DOHH2 (cell line): ENCODE measurements around the gene SLC8A3.

Experiments
- H3F3A ChIP-seq: fragments of 200-600 bp; sonication (generic), shearing (Covaris generic); 2 replicates; pipeline ENCODE4 v1.6.0; 2016; ENCODE audit warnings: antibody characterized with exemption, mild to moderate bottlenecking; ENCODE audit not compliant: control insufficient read depth, insufficient read depth
- H3K27ac ChIP-seq: fragments of 200-600 bp; sonication (generic); 2 replicates; pipeline ENCODE4 v1.5.1; 2014; ENCODE audit warnings: low read depth, mild to moderate bottlenecking, low read length, moderate library complexity
- H3K27me3 ChIP-seq: fragments of 200-600 bp; sonication (generic); 2 replicates; pipeline ENCODE4 v1.6.1; 2014; ENCODE audit warnings: mild to moderate bottlenecking, low read length, mixed read lengths; ENCODE audit not compliant: control insufficient read depth
- H3K36me3 ChIP-seq: fragments of 200-600 bp; sonication (generic); 2 replicates; pipeline ENCODE4 v1.6.1; 2014; ENCODE audit warnings: mild to moderate bottlenecking, low read length, moderate library complexity, mixed read lengths; ENCODE audit not compliant: control insufficient read depth
- H3K4me1 ChIP-seq: fragments of 200-600 bp; sonication (generic); 2 replicates; pipeline ENCODE4 v1.6.1; 2014; ENCODE audit warnings: mild to moderate bottlenecking, low read length, mixed read lengths; ENCODE audit not compliant: control insufficient read depth
- H3K4me2 ChIP-seq: fragments of 200-600 bp; sonication (generic); 2 replicates; pipeline ENCODE4 v1.6.0; 2014; ENCODE audit warnings: mild to moderate bottlenecking, low read length, moderate library complexity
- H3K4me3 ChIP-seq: fragments of 200-600 bp; sonication (generic); 2 replicates; pipeline ENCODE4 v1.5.1; 2014; ENCODE audit warnings: mild to moderate bottlenecking, low read length, mixed read lengths
- H3K79me2 ChIP-seq: fragments of 200-600 bp; sonication (generic); 2 replicates; pipeline ENCODE4 v1.6.1; 2014; ENCODE audit warnings: mild to moderate bottlenecking, low read length, mixed read lengths; ENCODE audit not compliant: control insufficient read depth
- H3K9me2 ChIP-seq: fragments of 200-600 bp; sonication (generic); replicated peaks from 2 replicates; pipeline ENCODE4 v1.6.1; 2014; ENCODE audit warnings: mild to moderate bottlenecking, low read length, mixed read lengths; ENCODE audit not compliant: control insufficient read depth
- H3K9me3 ChIP-seq: fragments of 200-600 bp; sonication (generic); 2 replicates; pipeline ENCODE4 v1.6.1; 2014; ENCODE audit warnings: antibody characterized with exemption, low read length, mixed read lengths; ENCODE audit not compliant: control insufficient read depth, insufficient read depth
- H4K20me1 ChIP-seq: fragments of 200-600 bp; sonication (generic); 2 replicates; pipeline ENCODE4 v1.6.0; 2014; ENCODE audit warnings: low read depth, mild to moderate bottlenecking, antibody characterized with exemption, low read length, moderate library complexity; ENCODE audit not compliant: control insufficient read depth, insufficient read depth
- CTCF ChIP-seq: fragments of 200-600 bp; sonication (generic); IDR thresholded peaks from one replicate; pipeline ENCODE4 v1.5.1; 2014; ENCODE audit warnings: antibody characterized with exemption, mild to moderate bottlenecking, low read depth, low read length; ENCODE audit not compliant: poor library complexity, severe bottlenecking
- EZH2phosphoT487 ChIP-seq: fragments of 200-600 bp; sonication (generic); IDR thresholded peaks from 2 replicates; pipeline ENCODE4 v1.6.1; 2017; ENCODE audit warnings: borderline replicate concordance, mild to moderate bottlenecking, antibody characterized with exemption, low read length, moderate library complexity, mixed read lengths

The SLC8A3 gene

GRCh38 chr14:70137788-70138187 is 51.0 kb downstream of the SLC8A3 start:
- Histone ChIP-seq H3K4me2 (no peak overlapping the region), H3K9me2 (no peaks in the 10 kb centered on the region), H3K4me1 (no peaks in the 10 kb centered on the region), H3K36me3 (no peaks in the 10 kb centered on the region), H4K20me1 (no peaks in the 10 kb centered on the region), H3K79me2 (no peaks in the 10 kb centered on the region), H3K9me3 (no peaks in the 10 kb centered on the region), H3F3A (no peaks in the 10 kb centered on the region), H3K27me3 (no peaks in the 10 kb centered on the region; the same call in 1 of the 2 replicates), H3K4me3 (no peak overlapping the region), H3K27ac (no peak overlapping the region)
- TF ChIP-seq EZH2phosphoT487 (no peak), CTCF (no peak)

- no peak overlapping the region for H3K27ac ChIP-seq
- no peaks in the 10 kb centered on the region for H3K79me2 ChIP-seq
- H3K4me3 ChIP-seq: no peak overlapping the region
- no peaks in the 10 kb centered on the region for H3K36me3 ChIP-seq
- no peaks in the 10 kb centered on the region for H3K4me1 ChIP-seq
- H3K4me2 ChIP-seq: no peak overlapping the region
- H3F3A ChIP-seq: no peaks in the 10 kb centered on the region
- no peaks in the 10 kb centered on the region for H4K20me1 ChIP-seq
- H3K9me3 ChIP-seq: no peaks in the 10 kb centered on the region
- H3K9me2 ChIP-seq: no peaks in the 10 kb centered on the region
- no peak for TF ChIP-seq EZH2phosphoT487
- TF ChIP-seq CTCF: no peak
- no peaks in the 10 kb centered on the region for H3K27me3 ChIP-seq
Observed at GRCh38 chr14:70133461-70133860, 55.3 kb downstream of the SLC8A3 start.

- Histone ChIP-seq H3K9me3 (no peaks in the 10 kb centered on the region), H3F3A (no peaks in the 10 kb centered on the region), H3K4me2 (no peak overlapping the region), H3K79me2 (no peaks in the 10 kb centered on the region), H3K27me3 (no peaks in the 10 kb centered on the region), H4K20me1 (no peaks in the 10 kb centered on the region), H3K4me1 (no peaks in the 10 kb centered on the region), H3K4me3 (no peak overlapping the region), H3K9me2 (no peaks in the 10 kb centered on the region), H3K36me3 (no peaks in the 10 kb centered on the region), H3K27ac (no peak overlapping the region)
- no peak for TF ChIP-seq CTCF
- TF ChIP-seq EZH2phosphoT487: no peak
Observed at GRCh38 chr14:70130482-70130881, 58.3 kb downstream of the SLC8A3 start.

- TF ChIP-seq CTCF: no peak
- no peak for TF ChIP-seq EZH2phosphoT487
- Histone ChIP-seq H3K9me2 (no peaks in the 10 kb centered on the region), H3K27ac (no peak overlapping the region), H3K36me3 (no peaks in the 10 kb centered on the region), H3K4me1 (no peaks in the 10 kb centered on the region), H3F3A (no peaks in the 10 kb centered on the region), H3K4me3 (no peak overlapping the region), H3K27me3 (no peaks in the 10 kb centered on the region), H4K20me1 (no peaks in the 10 kb centered on the region), H3K79me2 (no peaks in the 10 kb centered on the region), H3K4me2 (no peak overlapping the region), H3K9me3 (no peaks in the 10 kb centered on the region)
Observed at GRCh38 chr14:70127186-70127585, 61.6 kb downstream of the SLC8A3 start.
